Subcutaneous adipose tissue (tissue), 4 donors: Measurements from ENCODE around the gene R3HDM2. TPM values are rescaled to one million over a fixed set of nuclear protein-coding genes. Genes with fewer than 3 reads are reported as not detected.

ENCODE experiments used
- total RNA-seq, 4 donors: library from RNA; depleted of rRNA; stranded (reverse); fragments of >200 nt; gene quantifications; one replicate each; pipeline ENCODE4 v1.1.0, GENCODE V29; 2016
- TF ChIP-seq, protein P1 (sequence below): fragments of 450-650 bp; IDR thresholded peaks from one replicate; pipeline ENCODE4 v1.5.1; 2016; ENCODE audit warnings: low read depth, mild to moderate bottlenecking, control low read depth, antibody characterized with exemption, moderate library complexity

R3HDM2 gene
- total RNA-seq, 4 donors from 2014 or later: 48.2 to 51.2 (median 48.7) TPM

- TF ChIP-seq, protein P1, sequence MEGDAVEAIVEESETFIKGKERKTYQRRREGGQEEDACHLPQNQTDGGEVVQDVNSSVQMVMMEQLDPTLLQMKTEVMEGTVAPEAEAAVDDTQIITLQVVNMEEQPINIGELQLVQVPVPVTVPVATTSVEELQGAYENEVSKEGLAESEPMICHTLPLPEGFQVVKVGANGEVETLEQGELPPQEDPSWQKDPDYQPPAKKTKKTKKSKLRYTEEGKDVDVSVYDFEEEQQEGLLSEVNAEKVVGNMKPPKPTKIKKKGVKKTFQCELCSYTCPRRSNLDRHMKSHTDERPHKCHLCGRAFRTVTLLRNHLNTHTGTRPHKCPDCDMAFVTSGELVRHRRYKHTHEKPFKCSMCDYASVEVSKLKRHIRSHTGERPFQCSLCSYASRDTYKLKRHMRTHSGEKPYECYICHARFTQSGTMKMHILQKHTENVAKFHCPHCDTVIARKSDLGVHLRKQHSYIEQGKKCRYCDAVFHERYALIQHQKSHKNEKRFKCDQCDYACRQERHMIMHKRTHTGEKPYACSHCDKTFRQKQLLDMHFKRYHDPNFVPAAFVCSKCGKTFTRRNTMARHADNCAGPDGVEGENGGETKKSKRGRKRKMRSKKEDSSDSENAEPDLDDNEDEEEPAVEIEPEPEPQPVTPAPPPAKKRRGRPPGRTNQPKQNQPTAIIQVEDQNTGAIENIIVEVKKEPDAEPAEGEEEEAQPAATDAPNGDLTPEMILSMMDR: no peak
These were observed 42.4 kb downstream of the R3HDM2 start for GRCh38 chr12:57388425-57388824.

GRCh38 chr12:57386187-57386720 lies 44.6 kb downstream of the R3HDM2 start:
- TF ChIP-seq, protein P1: no peak

DNA sequence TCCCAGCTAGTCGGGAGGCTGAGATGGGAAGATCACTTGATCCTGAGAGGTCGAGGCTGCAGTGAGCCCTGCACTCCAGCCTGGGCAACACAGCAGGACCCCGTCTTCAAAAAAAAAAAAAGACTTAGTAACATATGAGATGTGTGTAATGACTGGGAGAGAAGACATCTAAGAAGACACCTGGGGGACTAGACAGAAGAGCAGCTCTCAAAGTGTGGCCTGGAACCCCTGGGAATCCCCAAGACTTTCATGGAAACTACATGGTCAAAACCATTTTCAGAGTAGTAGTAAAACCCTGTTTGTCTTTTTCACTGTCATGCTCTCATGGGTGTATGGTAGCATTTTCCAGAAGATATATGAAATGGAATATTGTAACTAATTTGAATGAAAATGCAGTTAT lies 45.3 kb downstream of the R3HDM2 start:
- TF ChIP-seq, protein P1: no peak

DNA sequence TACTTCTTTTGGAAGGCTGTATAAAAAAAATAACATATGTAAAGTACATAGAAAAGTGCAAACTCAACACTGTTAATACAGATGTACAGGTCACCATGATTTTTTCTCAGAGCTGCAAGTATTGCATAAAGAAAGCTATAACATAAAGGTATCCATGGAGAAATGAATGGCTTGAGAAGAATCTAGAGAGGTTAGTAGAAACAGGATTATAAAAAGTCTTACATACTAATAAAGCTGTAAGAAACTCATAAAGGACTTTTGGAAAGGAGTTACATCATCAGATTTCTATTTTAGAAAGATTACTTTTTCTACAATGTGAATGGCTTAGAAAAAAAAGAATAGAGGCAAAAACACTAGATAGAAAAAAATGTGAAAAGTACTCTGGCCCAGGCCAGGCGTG lies 46.4 kb downstream of the R3HDM2 start:
- TF ChIP-seq, protein P1: no peak

DNA sequence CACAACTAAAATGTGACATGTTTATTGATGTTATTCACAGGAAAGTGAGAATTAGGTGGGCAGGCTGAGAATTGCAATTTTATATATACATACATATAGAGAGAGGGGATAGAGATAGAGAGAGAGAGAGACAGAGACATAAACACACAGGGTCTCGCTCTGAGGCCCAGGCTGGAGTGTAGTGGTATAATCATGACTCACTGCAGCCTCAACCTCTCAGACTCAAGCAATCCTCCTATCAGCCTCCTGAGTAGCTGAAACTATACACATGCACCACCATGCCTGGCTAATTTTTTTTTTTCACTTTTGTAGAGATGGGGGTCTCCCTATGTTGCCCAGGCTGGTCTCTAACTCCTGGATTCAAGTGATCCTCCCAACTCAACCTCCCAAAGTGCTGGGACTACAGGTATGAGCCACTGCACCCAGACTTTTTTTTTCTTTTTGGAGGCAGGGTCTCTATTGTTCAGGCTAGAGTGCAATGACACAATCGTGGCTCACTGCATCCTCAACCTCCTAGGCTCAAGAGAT lies 49.1 kb downstream of the R3HDM2 start:
- TF ChIP-seq, protein P1: no peak

GRCh38 chr12:57380300-57380699 lies 50.5 kb downstream of the R3HDM2 start:
- TF ChIP-seq, protein P1: no peak

DNA sequence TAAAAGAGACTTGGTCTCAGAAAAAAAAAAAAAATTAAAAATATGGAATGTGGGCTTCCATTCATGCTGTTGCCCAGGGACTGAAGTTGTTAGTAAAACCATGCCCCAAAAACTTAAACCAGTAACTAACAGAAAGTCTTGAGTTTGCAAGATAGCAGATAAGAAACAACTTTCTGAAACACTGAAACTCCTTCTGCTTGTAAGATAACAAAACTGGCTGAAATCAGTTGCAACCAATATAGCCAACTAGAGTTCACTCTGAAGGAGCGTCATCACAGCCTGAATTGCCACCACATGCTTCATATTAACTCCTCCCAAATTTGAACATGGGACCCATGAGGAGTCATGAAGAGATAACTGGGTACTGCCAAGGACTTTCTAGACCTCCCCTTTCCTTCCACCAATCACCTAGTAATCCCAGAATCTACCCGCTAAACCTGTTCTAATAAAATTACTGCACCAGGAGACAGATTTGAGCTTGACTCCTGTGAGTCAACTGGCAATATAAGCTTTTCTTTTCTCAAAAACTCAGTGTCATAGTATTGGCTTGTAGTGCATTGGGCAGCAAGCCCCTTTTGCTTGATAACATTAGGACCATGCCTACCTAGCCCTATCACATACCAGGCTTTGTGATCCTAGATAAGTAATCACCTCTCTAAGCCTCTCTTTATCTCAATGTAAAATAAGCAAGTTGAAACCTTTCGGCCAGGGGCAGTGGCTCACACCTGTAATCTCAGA lies 53.6 kb downstream of the R3HDM2 start:
- TF ChIP-seq, protein P1: no peak
